ENCODE results near the gene MAP2K4. TPM values are rescaled to one million over a fixed set of nuclear protein-coding genes. Genes with fewer than 3 reads are reported as not detected.

MAP2K4 gene
- total and polyA plus RNA-seq, 2 of the 8 experiments (the other 6 are each of a cell fraction or from before 2014, with no cell fraction given) = 14.2 to 37.3 TPM

DNA sequence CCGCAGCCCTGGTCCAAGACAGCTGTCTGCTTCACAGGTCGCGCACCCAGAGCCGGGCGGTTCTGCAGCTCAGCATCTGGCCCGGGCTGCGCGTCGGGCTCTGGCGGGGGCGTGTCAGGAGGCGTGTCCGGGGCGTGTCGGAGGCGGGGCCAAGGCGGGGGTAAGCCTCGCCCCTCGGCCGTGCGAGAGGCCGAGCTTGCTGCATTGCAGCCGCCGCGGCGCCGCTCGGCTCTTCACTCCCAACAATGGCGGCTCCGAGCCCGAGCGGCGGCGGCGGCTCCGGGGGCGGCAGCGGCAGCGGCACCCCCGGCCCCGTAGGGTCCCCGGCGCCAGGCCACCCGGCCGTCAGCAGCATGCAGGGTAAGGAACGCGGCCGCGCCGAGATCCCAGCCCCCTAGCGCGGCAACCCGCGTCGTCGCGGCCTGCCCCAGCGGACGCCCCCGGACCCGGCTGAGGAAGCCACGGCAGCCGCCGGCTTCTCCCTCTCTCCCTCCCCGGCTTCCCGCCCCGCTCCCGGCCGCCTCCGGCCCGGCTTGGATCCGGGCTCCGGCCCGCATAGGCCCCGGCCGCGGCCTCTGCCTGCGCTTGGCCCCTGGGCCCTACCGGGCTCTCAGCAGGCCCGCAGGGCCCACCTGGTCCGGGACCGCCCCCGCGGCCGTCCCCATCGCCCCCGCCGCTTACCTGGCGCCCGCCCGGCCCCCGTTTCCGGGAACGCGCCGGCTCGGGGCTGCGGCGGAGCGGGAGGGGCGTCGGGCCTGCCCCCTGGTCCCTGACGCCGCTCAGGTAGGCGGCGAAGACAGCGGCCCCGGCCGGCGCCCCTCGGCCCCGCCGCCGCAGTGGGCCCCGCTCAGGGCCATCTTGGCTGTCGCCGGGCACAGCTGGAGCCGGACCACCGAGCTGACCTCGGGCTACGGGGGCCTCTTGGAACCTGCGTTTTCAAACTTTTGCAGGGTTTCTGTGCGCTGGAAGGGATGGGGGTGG lies at the start of gene MAP2K4 (continued):
- TF ChIP-seq BRCA1 (IDR thresholded peaks at IDR 0.05; ENCODE audit: low read depth, low read length) (no peak), RNF2 (IDR thresholded peaks at IDR 0.05; ENCODE audit: borderline replicate concordance, low read depth, low read length, missing control alignments, poor library complexity, severe bottlenecking) (no peak), CBX5 (IDR thresholded peaks at IDR 0.05; ENCODE audit: low read depth, low read length) (no peak), USF2 (IDR thresholded peaks at IDR 0.05; ENCODE audit: low read length) (no peak), PHF8 (conservative IDR thresholded peaks at IDR 0.05; ENCODE audit: low read depth, low read length) (peak; percentile 96), NRF1 (IDR thresholded peaks at IDR 0.05; ENCODE audit: low read depth, low read length) (no peak), KDM1A (IDR thresholded peaks at IDR 0.05; ENCODE audit: borderline replicate concordance, low read length) (no peak), RAD21 (IDR thresholded peaks at IDR 0.05 in 1 of 2, conservative IDR thresholded peaks at IDR 0.05 in 1 of 2; ENCODE audit: low read depth in 2 of 2, low read length in 2 of 2) (no peak), CREB1 (IDR thresholded peaks at IDR 0.05) (peak; percentile 59), SIRT6 (IDR thresholded peaks at IDR 0.05; ENCODE audit: low read length) (no peak), EP300 (IDR thresholded peaks at IDR 0.05; ENCODE audit: borderline replicate concordance in 1 of 2, low read depth in 2 of 2, low read length in 2 of 2) (peak in 1 of 2 experiments; percentile 19; a peak in 1 of 3 replicates), RFX5 (IDR thresholded peaks at IDR 0.05; ENCODE audit: borderline replicate concordance, low read depth, low read length) (no peak), SUZ12 (IDR thresholded peaks at IDR 0.05; ENCODE audit: low read length) (no peak), SP1 (IDR thresholded peaks at IDR 0.05; ENCODE audit: low read depth, low read length) (0 out of 2 replicates have a peak, but pooled peaks have one; percentile 63), CHD1 (IDR thresholded peaks at IDR 0.05; ENCODE audit: low read depth, low read length) (no peak), ASH2L (IDR thresholded peaks at IDR 0.05; ENCODE audit: low read length) (peak; percentile 65), SRF (IDR thresholded peaks at IDR 0.05; ENCODE audit: low read depth, low read length) (no peak), RBBP5 (IDR thresholded peaks at IDR 0.05; ENCODE audit: borderline replicate concordance, low read depth, low read length) (no peak), HDAC6 (IDR thresholded peaks at IDR 0.05; ENCODE audit: low read depth, low read length) (no peak)
